ENCODE data around the gene DOK3.
A peak's percentile ranks its signal among the peaks of the same experiment; 100 is the strongest.

DOK3 gene

GRCh38 chr5:177478711-177479646, 30.6 kb downstream of the DOK3 start:
- no peak for DNase-seq

- DNase-seq, result no peak
Measured at GRCh38 chr5:177477701-177478477, 31.7 kb downstream of the DOK3 start.

- no peak for DNase-seq
Measured at GRCh38 chr5:177476531-177477233, 32.9 kb downstream of the DOK3 start.

DNA sequence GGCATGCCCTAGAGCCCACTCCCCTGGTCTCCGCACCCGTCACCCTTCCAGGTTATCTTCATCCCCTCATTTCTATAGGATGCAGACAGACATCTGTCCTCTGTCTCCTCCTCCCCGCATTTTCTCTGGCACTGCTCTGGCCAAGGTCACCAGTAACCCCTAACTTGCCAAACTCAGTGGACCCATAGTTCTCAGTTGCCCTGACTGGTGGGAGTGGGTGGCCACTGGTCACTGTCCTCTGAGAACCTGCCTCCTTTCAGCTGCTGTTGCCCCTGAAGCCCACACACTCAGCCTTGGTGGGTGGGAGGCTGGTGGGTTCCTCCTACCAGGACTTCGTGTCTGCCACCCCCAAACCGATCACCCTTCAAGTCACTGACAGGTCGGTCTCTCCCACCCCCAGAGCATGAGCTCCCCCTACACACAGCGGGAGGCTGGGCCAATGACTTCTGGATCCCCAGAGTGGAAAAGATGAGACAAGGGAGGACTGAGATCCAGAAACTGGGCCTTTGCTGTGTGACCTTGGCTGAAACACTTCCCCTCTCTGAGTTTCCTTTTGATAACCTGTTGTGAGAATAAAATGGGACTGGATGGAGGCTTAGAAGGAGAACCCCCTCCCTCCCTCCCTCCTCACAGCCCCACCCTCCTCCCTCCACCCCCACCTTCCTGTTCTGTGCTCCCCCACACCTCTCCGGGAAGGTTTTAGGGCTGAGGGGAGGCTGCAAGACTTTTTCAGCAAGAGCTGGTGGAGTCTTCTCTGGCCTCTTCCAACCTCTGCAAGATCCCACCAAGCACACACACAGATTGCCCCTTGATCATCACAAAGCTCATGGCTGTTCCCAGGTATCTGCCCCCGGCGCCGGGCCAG, 33.8 kb downstream of the DOK3 start:
- DNase-seq, result no peak

DNA sequence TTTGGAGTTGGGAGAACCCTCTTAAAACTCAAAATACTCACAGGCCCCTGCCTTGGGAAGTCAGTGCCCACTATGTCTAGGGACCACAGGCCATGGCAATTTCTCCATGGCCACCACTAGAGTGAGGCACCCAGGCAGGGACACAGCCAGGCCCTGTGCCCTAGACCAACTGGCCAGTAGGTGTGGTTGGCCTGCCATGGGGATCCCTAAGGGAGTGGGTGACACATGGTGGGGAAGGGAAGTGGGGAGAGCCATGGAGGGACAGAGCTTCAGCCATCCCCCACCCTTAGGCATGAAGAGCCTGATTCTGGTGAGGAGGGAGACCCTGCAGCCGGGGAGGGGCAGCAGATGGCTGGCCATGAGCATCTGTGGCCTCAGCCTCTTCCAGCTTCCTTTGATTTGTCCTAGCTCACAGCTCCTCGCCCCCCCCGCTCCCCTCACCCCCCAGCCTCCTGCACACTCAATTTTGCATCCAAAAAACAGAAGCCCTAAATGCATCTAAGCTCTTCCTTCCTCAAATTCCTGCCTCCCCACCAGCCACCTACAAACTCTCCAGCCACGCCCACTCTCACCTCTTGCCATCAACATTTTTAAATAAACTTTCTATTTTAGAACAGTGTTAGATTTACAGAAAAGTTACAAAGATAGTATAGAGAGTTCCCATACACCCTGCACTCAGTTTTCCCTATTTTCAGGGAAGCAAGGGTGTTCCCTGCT, 34.6 kb downstream of the DOK3 start:
- DNase-seq, result no peak

DNA sequence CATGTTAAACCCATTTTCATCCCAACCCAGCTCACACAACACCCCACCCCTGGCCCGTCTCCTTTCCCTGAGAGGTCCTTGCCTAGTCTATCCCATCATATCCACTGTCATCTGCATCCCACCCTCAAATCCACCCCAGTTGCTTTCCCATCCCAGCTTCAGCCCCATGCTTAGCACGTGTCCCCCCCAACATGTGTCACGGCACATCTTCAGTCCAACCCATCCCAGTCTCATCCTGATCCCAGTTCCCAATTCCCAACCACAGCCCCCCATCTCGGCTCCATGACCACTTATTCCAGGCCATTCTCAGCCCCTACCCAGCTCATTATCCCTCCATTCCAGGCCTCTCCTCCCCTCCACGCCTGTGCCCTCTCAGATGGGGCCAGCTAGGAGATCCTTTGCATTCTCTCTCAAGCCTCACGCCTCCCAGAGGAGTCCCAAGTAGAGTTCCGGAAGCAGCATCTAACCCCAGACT, 35.6 kb downstream of the DOK3 start:
- DNase-seq, result no peak

DNA sequence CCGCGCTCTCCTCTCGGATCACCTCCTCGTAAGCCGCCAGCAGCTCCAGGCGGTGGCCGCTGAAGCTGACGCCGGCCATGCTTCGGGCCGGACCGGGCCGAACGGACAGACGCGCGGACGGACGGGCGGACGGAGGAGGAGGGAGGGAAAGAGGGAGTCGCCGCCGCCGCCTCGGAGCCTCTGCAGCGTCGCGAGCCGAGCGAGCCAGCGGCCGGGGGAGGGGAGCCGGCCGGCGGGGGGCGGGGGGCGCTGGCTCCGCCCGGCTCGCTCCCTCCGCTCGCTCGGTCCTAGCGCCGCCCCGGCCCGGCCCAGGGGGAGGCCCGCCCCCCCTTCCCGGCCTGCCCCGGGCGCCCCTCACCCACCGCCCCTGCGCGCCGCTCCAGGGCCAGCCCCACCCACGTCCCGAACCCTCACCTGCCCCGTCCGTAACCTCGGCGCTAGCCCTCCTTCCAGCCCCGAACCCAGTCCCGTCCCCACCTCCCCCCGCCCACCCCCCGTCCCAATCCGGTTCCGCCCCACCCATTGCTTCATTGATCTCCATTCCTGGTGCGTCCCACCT, 36.1 kb downstream of the DOK3 start, which contains the start of gene DBN1:
DBN1 (minus strand) TSS at position 192 of the 559 bp plus-strand sequence; CDS start at position 79, 113 bp downstream.
- DNase-seq, result peak; percentile 60

DNA sequence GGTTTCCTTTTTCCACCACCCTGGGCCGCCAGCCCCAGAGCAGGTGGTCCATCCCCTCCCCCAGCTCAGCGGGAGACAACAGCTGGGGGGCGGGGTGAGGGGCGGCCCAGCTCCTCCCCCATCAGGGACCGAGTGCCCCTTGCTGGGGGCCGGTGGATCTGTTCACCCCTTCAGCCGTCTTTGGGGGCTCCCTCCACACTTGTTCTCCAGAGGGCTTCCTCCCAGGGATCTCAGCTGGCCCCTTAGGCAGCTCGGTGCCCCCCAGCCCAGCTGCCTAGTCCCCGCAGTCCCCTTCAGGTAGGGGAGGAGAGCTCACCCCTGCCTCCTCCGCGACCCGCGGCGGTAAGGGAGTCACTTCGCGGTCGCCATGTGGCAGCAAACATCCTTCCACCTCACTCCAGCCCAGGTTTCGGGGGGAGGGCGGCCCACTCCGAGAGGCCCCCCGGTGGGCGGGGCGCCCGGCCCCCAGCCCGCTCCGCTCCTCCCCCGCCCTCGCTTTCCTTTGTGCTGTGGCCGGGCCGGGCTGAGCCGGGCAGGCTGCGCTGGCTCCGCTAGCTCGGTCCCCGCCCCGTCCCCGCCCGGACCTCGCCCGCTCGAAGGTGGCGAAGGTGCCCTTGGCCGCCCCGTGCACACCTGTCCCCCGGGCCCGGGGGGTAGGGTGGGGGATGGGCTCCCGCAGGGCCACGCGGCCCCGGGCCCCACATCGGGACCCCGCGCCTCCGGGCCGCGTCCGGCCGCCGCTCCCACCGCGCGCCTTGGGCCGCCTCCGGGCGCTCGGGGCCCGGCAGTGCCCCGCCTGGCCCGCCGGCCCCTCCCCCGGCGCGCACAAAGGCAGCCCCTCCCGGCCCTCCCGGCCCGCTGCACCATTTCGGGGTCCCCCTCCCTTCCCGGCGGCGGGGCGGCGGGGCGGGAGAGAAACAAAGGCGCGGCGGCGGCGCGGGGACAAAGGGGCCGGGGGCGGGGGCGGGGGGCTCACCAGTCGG, 36.9 kb downstream of the DOK3 start:
- DNase-seq, result peak; percentile 36

GRCh38 chr5:177471610-177472356, 37.8 kb downstream of the DOK3 start:
- DNase-seq, result no peak

DNA sequence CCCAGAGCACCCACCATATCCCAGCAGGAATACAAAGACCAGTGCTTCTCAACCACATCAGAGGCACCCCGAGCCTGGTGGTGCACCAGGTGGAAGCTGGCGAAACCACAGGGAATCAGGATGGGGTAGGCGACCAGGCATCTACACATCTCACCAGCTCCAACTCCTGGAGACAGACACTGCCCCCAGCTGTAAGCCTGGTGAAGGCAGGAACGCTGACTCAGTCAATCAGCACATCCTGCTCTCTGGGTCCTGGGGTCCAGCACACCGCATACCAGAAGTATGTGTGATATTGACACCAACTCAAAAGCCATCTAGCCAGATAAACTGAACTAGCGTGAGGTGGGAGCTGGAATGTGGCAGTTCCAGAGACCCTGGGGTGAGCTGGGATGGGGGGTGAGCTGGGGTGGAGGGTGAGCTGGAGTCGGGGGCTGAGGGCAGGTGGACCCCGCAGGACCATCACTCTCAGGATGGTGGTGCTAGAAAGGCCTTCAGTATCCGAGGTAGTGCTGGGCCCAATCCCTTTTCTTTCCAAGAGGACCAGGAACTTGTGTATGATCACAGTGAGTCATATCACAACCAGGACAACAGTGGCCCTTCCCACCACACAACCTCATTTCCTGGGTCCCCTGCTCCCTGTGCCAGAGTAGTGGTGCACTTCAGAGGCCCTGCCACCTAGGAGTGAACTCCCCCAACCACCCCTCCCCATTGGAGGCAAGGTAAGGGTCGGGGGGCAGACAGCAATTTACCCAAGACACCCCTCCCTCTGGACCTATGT, 38.7 kb downstream of the DOK3 start:
- no peak for DNase-seq

DNA sequence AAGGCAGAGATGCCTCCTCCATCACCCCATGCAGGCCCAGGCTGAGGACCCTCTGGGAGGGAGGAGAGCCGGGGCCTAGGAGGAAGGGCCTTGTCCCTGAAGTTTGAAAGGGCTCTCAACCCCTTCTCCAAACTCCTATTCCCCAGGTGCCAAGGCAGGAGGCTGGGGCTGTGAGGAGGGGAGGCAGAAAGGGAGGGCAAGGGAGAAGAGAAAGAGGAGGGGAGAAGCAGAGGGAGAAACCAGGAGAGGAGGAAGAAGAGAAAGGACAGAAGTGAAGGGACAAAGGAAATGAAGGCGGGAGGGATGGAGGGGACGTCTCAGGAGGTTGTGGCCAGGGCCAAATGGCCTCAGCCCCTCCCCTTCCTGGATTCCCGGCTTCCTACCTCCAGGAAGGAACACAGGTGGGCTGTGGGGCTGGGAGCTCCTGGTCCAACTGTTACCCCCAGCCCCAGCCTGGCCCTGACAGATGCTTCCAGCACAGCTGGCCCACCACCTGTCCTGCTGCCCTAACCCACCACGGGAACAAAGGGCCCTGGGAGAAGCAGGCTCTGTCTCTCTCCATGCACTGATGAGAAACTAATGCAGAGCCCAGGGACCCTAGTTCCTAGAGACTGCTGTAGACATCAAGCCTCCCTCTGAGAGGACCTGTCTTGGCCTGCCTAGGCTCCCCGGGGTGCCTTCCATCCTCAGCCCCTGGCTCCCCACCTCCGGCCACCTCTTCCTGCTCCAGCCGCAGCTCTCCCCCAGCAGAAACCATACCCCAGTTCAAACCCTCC, 39.7 kb downstream of the DOK3 start:
- no peak for DNase-seq

GRCh38 chr5:177468685-177469628, 40.7 kb downstream of the DOK3 start:
- DNase-seq, result no peak

- DNase-seq, result no peak
Measured at GRCh38 chr5:177468329-177468684, 41.3 kb downstream of the DOK3 start.

GRCh38 chr5:177467436-177467835, 42.2 kb downstream of the DOK3 start:
- DNase-seq, result no peak

- DNase-seq, result no peak
Measured at GRCh38 chr5:177466861-177467260, 42.8 kb downstream of the DOK3 start.

GRCh38 chr5:177465044-177465443, 44.6 kb downstream of the DOK3 start:
- DNase-seq, result no peak

All from NCI-H1048 (cell line).